Cardiac muscle cell (in vitro differentiated cells and primary cell): ENCODE data around the gene SGMS1. TPM values are rescaled to one million over a fixed set of nuclear protein-coding genes. Genes with fewer than 3 reads are reported as not detected.

Source experiments
- DNase-seq, 2 donors: peaks; one replicate each; pipeline versions ENCODE4 v3.0.0 to v3.0.0-alpha.2; 2010 to 2017; ENCODE audit warnings: low read depth in 1 of 2, low spot score in 1 of 2
- H3K27ac ChIP-seq: fragments of 200-600 bp; sonication (generic); 2 replicates; pipeline ENCODE4 v1.5.1; 2016
- H3K27me3 ChIP-seq: fragments of 200-600 bp; sonication (generic); 2 replicates; pipeline ENCODE4 v1.6.0; 2016; ENCODE audit warnings: control low read depth
- H3K36me3 ChIP-seq: fragments of 200-600 bp; sonication (generic); 2 replicates; pipeline ENCODE4 v1.5.1; 2016; ENCODE audit warnings: control low read depth
- H3K4me1 ChIP-seq: fragments of 200-600 bp; sonication (generic); 2 replicates; pipeline ENCODE4 v1.8.1; 2017; ENCODE audit warnings: low read depth, mild to moderate bottlenecking, mixed run types
- H3K4me3 ChIP-seq: fragments of 200-600 bp; sonication (generic); 2 replicates; pipeline ENCODE4 v1.5.1; 2016; ENCODE audit warnings: mild to moderate bottlenecking
- H3K9me3 ChIP-seq: fragments of 200-600 bp; sonication (generic); 2 replicates; pipeline ENCODE4 v1.5.1; 2017; ENCODE audit warnings: low read depth, mild to moderate bottlenecking, control low read depth
- polyA plus RNA-seq: library from polyadenylated mRNA; unstranded; fragments of >200 nt; fragmentation: Nextera tagmentation; extraction: Ambion mirVana; gene quantifications from 2 replicates; pipeline ENCODE4 v1.2.1, GENCODE V29; 2016
- total RNA-seq: library from RNA; depleted of rRNA; stranded (reverse); fragments of >200 nt; gene quantifications from 2 replicates; pipeline ENCODE4 v1.2.3, GENCODE V29; 2016
- TF ChIP-seq, protein P1 (sequence below): IDR thresholded peaks from 2 replicates; pipeline ENCODE4 v1.5.1; 2012; ENCODE audit warnings: low read depth, mild to moderate bottlenecking, low read length

The SGMS1 gene
- total and polyA plus RNA-seq, 2 experiments from 2014 or later, result 12.1 to 41.6 TPM

DNA sequence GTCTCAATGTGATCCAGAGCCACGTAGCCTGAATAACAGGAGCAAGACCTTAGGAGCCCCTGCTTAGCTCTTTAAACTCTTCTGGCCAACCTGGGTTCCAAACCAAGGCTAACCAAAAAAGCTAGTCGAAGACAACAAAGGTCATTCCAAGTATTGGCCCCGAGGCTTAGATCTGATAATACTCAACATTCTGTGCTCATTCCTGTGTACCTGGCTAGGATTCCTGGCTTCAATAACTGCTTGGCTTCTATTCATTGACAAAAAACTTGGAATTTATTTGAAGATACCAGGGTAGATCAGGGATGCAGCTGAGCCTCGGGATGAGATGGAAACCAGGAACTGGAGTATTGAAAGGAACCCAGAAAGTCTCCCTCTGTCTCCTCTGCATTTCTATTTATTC is 4.1 kb upstream of the SGMS1 start:
- TF ChIP-seq, protein P1, sequence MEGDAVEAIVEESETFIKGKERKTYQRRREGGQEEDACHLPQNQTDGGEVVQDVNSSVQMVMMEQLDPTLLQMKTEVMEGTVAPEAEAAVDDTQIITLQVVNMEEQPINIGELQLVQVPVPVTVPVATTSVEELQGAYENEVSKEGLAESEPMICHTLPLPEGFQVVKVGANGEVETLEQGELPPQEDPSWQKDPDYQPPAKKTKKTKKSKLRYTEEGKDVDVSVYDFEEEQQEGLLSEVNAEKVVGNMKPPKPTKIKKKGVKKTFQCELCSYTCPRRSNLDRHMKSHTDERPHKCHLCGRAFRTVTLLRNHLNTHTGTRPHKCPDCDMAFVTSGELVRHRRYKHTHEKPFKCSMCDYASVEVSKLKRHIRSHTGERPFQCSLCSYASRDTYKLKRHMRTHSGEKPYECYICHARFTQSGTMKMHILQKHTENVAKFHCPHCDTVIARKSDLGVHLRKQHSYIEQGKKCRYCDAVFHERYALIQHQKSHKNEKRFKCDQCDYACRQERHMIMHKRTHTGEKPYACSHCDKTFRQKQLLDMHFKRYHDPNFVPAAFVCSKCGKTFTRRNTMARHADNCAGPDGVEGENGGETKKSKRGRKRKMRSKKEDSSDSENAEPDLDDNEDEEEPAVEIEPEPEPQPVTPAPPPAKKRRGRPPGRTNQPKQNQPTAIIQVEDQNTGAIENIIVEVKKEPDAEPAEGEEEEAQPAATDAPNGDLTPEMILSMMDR, result no peak
- Histone ChIP-seq H3K9me3 (no peaks in the 10 kb centered on the region), H3K4me3 (no peak overlapping the region), H3K27ac (no peak overlapping the region), H3K27me3 (no peaks in the 10 kb centered on the region), H3K36me3 (no peaks in the 10 kb centered on the region), H3K4me1 (no peaks in the 10 kb centered on the region)
- no peak for DNase-seq

DNA sequence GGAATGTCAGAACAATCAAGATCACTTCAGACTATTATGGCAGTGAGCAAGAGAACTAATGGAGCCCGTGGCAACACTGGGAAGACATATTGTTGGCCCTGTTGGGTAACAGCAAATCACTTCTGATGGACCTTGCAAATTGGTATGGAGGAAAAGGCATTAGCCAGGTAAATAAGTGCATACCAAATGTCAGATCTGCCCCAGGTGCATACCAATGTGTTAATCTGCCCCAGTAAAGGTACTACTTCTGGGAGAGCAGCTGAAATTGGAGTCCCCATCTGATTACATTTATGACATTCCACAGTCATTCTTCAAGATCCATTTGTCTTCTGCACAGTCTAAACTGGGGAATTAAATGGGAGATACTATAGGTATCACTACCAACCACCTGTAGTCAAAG is 3.7 kb upstream of the SGMS1 start:
- H3K27ac ChIP-seq, result no peak overlapping the region
- TF ChIP-seq, protein P1, result no peak
- H3K27me3 ChIP-seq, result no peaks in the 10 kb centered on the region
- no peaks in the 10 kb centered on the region for H3K9me3 ChIP-seq
- no peaks in the 10 kb centered on the region for H3K4me1 ChIP-seq
- no peaks in the 10 kb centered on the region for H3K36me3 ChIP-seq
- no peak for DNase-seq
- H3K4me3 ChIP-seq, result no peak overlapping the region

DNA sequence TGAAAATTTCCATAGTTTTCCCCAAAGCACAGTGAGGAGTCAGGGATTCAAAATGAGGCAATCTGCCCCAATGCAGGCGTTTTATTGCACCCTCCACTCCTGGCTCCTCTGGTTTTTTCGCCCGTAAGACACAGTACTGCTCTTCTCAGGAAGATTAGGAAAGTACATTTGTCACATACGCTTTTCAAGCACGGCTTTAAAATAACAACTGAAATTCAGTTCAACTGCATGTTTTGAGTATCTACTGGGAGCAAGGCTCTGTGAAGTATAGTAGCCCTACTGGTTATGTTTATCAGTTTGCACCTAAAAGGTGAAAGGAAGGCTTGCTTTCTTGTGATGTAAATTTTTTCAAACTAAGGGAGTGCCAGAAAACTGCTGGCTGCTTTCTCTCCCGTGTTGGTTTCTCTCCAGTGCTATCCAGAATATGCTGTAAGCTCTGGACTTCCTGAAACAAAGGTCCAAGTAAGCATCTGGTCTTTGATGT is 1.9 kb upstream of the SGMS1 start:
- H3K4me1 ChIP-seq, result peaks cover 7% of the 10 kb centered on the region
- H3K9me3 ChIP-seq, result no peaks in the 10 kb centered on the region
- no peaks in the 10 kb centered on the region for H3K27me3 ChIP-seq
- no peaks in the 10 kb centered on the region for H3K36me3 ChIP-seq
- H3K27ac ChIP-seq, result peak overlapping the region; percentile 96
- peak overlapping the region; percentile 89 for H3K4me3 ChIP-seq
- TF ChIP-seq, protein P1, result no peak
- peak; percentile 21 to 36 for DNase-seq

DNA sequence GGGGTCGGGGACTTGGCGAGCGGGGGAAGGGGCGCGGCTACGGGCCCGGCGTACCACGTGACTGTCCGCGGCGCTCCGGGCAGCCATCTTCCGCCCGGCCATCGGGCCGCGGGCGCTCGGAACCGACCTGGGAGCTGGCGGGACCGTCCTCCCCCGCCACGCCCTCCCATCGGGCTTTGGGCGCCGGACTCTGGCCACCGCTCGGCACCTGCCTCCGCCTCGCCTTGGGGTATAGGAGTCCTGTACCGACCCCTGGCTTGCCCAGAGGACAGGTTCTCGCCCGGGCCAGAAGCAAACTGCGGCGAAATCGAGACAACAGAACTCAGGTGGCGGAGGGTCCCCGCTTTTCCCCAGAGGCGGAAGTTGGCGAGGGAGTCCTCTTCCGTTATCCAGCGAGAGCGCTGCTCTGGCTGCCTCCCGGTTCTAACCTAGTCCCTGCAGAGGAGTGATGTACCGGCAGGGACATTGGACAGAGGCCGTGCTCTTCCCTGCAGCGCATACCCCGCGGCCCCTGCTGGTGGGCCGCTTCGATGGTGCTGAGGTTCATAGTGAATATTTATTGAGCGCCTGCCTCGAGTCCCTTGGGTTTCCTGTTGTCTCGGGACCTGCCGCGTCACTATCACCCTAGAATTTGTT is 1.2 kb upstream of the SGMS1 start:
- DNase-seq, result peak; percentile 72 to 83
- peaks cover 7% of the 10 kb centered on the region for H3K4me1 ChIP-seq
- H3K9me3 ChIP-seq, result no peaks in the 10 kb centered on the region
- H3K27me3 ChIP-seq, result no peaks in the 10 kb centered on the region
- peak overlapping the region; percentile 96 for H3K27ac ChIP-seq
- H3K4me3 ChIP-seq, result peak overlapping the region; percentile 89
- no peaks in the 10 kb centered on the region for H3K36me3 ChIP-seq
- TF ChIP-seq, protein P1, result peak; percentile 78

DNA sequence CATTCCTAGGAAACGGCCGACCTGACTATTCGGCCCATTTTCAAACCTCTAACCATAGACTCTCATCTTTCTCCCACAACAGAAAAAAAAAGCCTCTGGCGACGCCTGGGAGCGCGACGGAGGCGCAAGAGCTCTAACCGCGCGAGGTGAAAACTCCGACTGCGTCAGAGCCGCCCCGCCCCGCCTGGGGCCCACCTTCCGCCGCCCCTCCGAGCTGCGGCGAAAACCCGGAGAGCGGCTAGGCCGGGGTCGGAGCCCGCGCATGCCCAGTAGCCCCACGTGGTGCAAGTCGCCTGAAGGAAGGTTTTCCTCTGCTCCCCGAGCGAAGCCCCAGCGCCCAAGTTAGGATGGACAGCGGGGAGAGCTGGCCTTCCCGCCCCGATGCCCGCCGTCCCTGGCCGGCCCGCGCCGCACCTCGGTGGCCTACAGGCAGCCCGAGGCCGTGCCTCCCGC is 683 bp upstream of the SGMS1 start:
- H3K36me3 ChIP-seq, result no peaks in the 10 kb centered on the region
- peak; percentile 97 to 98 for DNase-seq
- no peaks in the 10 kb centered on the region for H3K9me3 ChIP-seq
- peaks cover 7% of the 10 kb centered on the region for H3K4me1 ChIP-seq
- H3K27ac ChIP-seq, result peak overlapping the region; percentile 96
- no peaks in the 10 kb centered on the region for H3K27me3 ChIP-seq
- peak overlapping the region; percentile 89 for H3K4me3 ChIP-seq
- TF ChIP-seq, protein P1, result no peak
